H9 (cell line): ENCODE results near the gene DNAJB2. TPM values are rescaled to one million over a fixed set of nuclear protein-coding genes. Genes with fewer than 3 reads are reported as not detected.

Experiments used
- DNase-seq: peaks from one replicate; pipeline ENCODE4 v3.0.0-alpha.2; 2017
- H2AFZ ChIP-seq: one replicate; pipeline ENCODE4 v1.6.1; 2013; ENCODE audit warnings: mild to moderate bottlenecking, low read length, control low read depth, moderate library complexity
- H2AK5ac ChIP-seq: 2 replicates; pipeline ENCODE4 v1.6.1; 2013; ENCODE audit warnings: low read length, control low read depth, mixed read lengths; ENCODE audit not compliant: insufficient read length
- H2BK120ac ChIP-seq: one replicate; pipeline ENCODE4 v1.6.1; 2013; ENCODE audit warnings: low read depth, mild to moderate bottlenecking, low read length, control low read depth, inconsistent platforms; ENCODE audit not compliant: poor library complexity, severe bottlenecking
- H2BK12ac ChIP-seq: 2 replicates; pipeline ENCODE4 v1.6.1; 2013; ENCODE audit warnings: low read length, control low read depth, mixed read lengths, low read depth; ENCODE audit not compliant: insufficient read length
- H2BK15ac ChIP-seq: 2 replicates; pipeline ENCODE4 v1.6.1; 2013; ENCODE audit warnings: low read depth, low read length, control low read depth
- H2BK20ac ChIP-seq: one replicate; pipeline ENCODE4 v1.6.1; 2013; ENCODE audit warnings: low read depth, mild to moderate bottlenecking, low read length, control low read depth, inconsistent platforms; ENCODE audit not compliant: poor library complexity, severe bottlenecking
- H2BK5ac ChIP-seq: 2 replicates; pipeline ENCODE4 v1.6.1; 2013; ENCODE audit warnings: low read length, control low read depth, mixed read lengths; ENCODE audit not compliant: insufficient read length
- H3K14ac ChIP-seq: 2 replicates; pipeline ENCODE4 v1.6.1; 2013; ENCODE audit warnings: low read length, control low read depth; ENCODE audit not compliant: insufficient read depth
- H3K18ac ChIP-seq: 2 replicates; pipeline ENCODE4 v1.6.1; 2013; ENCODE audit warnings: low read depth, mild to moderate bottlenecking, mixed read lengths, low read length, control low read depth; ENCODE audit not compliant: insufficient read length
- H3K23ac ChIP-seq: 2 replicates; pipeline ENCODE4 v1.6.1; 2013; ENCODE audit warnings: low read length, control low read depth, mixed read lengths, low read depth; ENCODE audit not compliant: insufficient read length
- H3K23me2 ChIP-seq: 2 replicates; pipeline ENCODE4 v1.6.1; 2013; ENCODE audit warnings: low read depth, mild to moderate bottlenecking, mixed read lengths, low read length, control low read depth; ENCODE audit not compliant: insufficient read length, poor library complexity, severe bottlenecking
- H3K27ac ChIP-seq: 2 replicates; pipeline ENCODE4 v1.5.1; 2013; ENCODE audit warnings: low read length, control low read depth, mixed read lengths, low read depth; ENCODE audit not compliant: insufficient read length
- H3K27me3 ChIP-seq: 2 replicates; pipeline ENCODE4 v1.6.1; 2013; ENCODE audit warnings: low read length, control low read depth, inconsistent platforms; ENCODE audit not compliant: insufficient read depth
- H3K4ac ChIP-seq: 2 replicates; pipeline ENCODE4 v1.6.1; 2013; ENCODE audit warnings: low read depth, mild to moderate bottlenecking, control low read depth, inconsistent platforms, low read length, moderate library complexity
- H3K4me1 ChIP-seq: 2 replicates; pipeline ENCODE4 v1.6.1; 2013; ENCODE audit warnings: low read length, control low read depth, inconsistent platforms; ENCODE audit not compliant: insufficient read depth
- H3K4me2 ChIP-seq: 2 replicates; pipeline ENCODE4 v1.6.1; 2013; ENCODE audit warnings: low read length, control low read depth, mixed read lengths; ENCODE audit not compliant: insufficient read length, insufficient read depth
- H3K56ac ChIP-seq: 2 replicates; pipeline ENCODE4 v1.6.1; 2013; ENCODE audit warnings: low read depth, mild to moderate bottlenecking, mixed read lengths, low read length, control low read depth; ENCODE audit not compliant: insufficient read length
- H3K79me1 ChIP-seq: 2 replicates; pipeline ENCODE4 v1.6.1; 2013; ENCODE audit warnings: low read depth, mild to moderate bottlenecking, moderate library complexity, low read length, control low read depth, inconsistent platforms; ENCODE audit not compliant: insufficient read depth, poor library complexity, severe bottlenecking
- H3K79me2 ChIP-seq: 2 replicates; pipeline ENCODE4 v1.6.1; 2013; ENCODE audit warnings: low read length, control low read depth, inconsistent platforms; ENCODE audit not compliant: insufficient read depth
- H3K9ac ChIP-seq: 2 replicates; pipeline ENCODE4 v1.6.1; 2013; ENCODE audit warnings: low read length, control low read depth, mixed read lengths; ENCODE audit not compliant: insufficient read length; ENCODE audit errors: extremely low read depth
- H3K9me3 ChIP-seq: one replicate; pipeline ENCODE4 v1.6.1; 2013; ENCODE audit warnings: low read depth, low read length, inconsistent platforms; ENCODE audit not compliant: control insufficient read depth
- H3T11ph ChIP-seq: one replicate; pipeline ENCODE4 v1.6.1; 2013; ENCODE audit warnings: mild to moderate bottlenecking, low read length, control low read depth, inconsistent platforms
- H4K20me1 ChIP-seq: one replicate; pipeline ENCODE4 v1.6.1; 2013; ENCODE audit not compliant: control insufficient read depth, insufficient read length, insufficient read depth
- H4K5ac ChIP-seq: 2 replicates; pipeline ENCODE4 v1.6.1; 2013; ENCODE audit warnings: low read depth, mild to moderate bottlenecking, mixed read lengths, low read length, control low read depth; ENCODE audit not compliant: insufficient read length
- H4K8ac ChIP-seq: replicated peaks from 2 replicates; pipeline ENCODE4 v1.6.1; 2013; ENCODE audit warnings: low read length, control low read depth, mixed read lengths, low read depth; ENCODE audit not compliant: insufficient read length
- H4K91ac ChIP-seq: 2 replicates; pipeline ENCODE4 v1.6.1; 2013; ENCODE audit warnings: low read depth, mild to moderate bottlenecking, moderate library complexity, mixed read lengths, low read length, control low read depth; ENCODE audit not compliant: insufficient read length
- H3K27ac Mint-ChIP-seq, 3 experiments: 2 replicates in 2 of 3; 3 replicates in 1 of 3; pipeline ENCODE4 v1.8.0; 2020 to 2021; ENCODE audit warnings: mixed read lengths in 3 of 3, mild to moderate bottlenecking in 1 of 3, moderate library complexity in 1 of 3
- H3K27me3 Mint-ChIP-seq: 2 replicates; pipeline ENCODE4 v1.8.0; 2021; ENCODE audit warnings: low read depth, mild to moderate bottlenecking, moderate library complexity, mixed read lengths
- H3K36me3 Mint-ChIP-seq, 3 experiments: 2 replicates in 2 of 3; 3 replicates in 1 of 3; pipeline ENCODE4 v1.8.0; 2020 to 2021; ENCODE audit warnings: low read depth in 3 of 3, mixed read lengths in 3 of 3; ENCODE audit not compliant: insufficient read depth in 1 of 3
- H3K4me1 Mint-ChIP-seq, 2 experiments: 2 replicates each; pipeline ENCODE4 v1.8.0; 2020; ENCODE audit warnings: mixed read lengths in 2 of 2
- H3K4me3 Mint-ChIP-seq, 2 experiments: 2 replicates in 1 of 2; 3 replicates in 1 of 2; pipeline ENCODE4 v1.8.0; 2020 to 2021; ENCODE audit warnings: mild to moderate bottlenecking in 2 of 2, mixed read lengths in 2 of 2, moderate library complexity in 1 of 2
- H3K9me3 Mint-ChIP-seq, 2 experiments: 2 replicates in 1 of 2; 3 replicates in 1 of 2; pipeline ENCODE4 v1.8.0; 2020; ENCODE audit warnings: mild to moderate bottlenecking in 2 of 2, mixed read lengths in 2 of 2, moderate library complexity in 1 of 2
- WGBS: extraction: QIAGEN DNeasy Blood & Tissue Kit; methylation state at CpG from one replicate; pipeline ENCODE4 v1.1.7; 2013; ENCODE audit warnings: missing lambda C conversion rate, low lambda C conversion rate, mixed read lengths; ENCODE audit not compliant: insufficient read length; ENCODE audit errors: extremely low coverage; 5-methylcytosine and 5-hydroxymethylcytosine counted together
- total RNA-seq: library from RNA; stranded (reverse); gene quantifications from 2 replicates; pipeline ENCODE4 v1.2.1, GENCODE V29; 2021
- TF ChIP-seq, protein P1 (sequence below): fragments of 200-600 bp; sonication (generic); conservative IDR thresholded peaks from 3 replicates; pipeline ENCODE4 v1.8.0; 2021; ENCODE audit warnings: antibody characterized with exemption, mild to moderate bottlenecking

DNAJB2 gene
- total RNA-seq, 1 experiment from 2014 or later: 34.1 TPM

GRCh38 chr2:219325136-219325535 is 46.0 kb downstream of the DNAJB2 start:
- Histone ChIP-seq H3K27ac (no peak overlapping the region), H4K5ac (no peak overlapping the region), H2AK5ac (no peak overlapping the region), H3K4ac (no peak overlapping the region), H2AFZ (no peak overlapping the region), H3K23ac (no peak overlapping the region), H2BK12ac (no peak overlapping the region), H3K9me3 (no peaks in the 10 kb centered on the region), H3K79me2 (peaks cover 1% of the 10 kb centered on the region; the same call in 1 of the 2 replicates), H3K9ac (no peak overlapping the region), H3K23me2 (no peaks in the 10 kb centered on the region), H4K20me1 (no peaks in the 10 kb centered on the region), H2BK15ac (no peak overlapping the region), H2BK120ac (no peak overlapping the region), H3K4me2 (no peak overlapping the region), H3T11ph (no peak overlapping the region), H2BK5ac (no peak overlapping the region), H3K79me1 (no peaks in the 10 kb centered on the region), H3K18ac (no peak overlapping the region), H4K91ac (no peak overlapping the region), H3K4me1 (no peaks in the 10 kb centered on the region), H3K56ac (no peak overlapping the region), H2BK20ac (no peak overlapping the region), H4K8ac (no peak overlapping the region), H3K14ac (no peak overlapping the region), H3K27me3 (peaks cover 4% of the 10 kb centered on the region; the same call in 1 of the 2 replicates)
- DNase-seq: no peak
- H3K36me3 Mint-ChIP-seq: no peaks in the 10 kb centered on the region
- H3K4me3 Mint-ChIP-seq: no peak overlapping the region
- no CpG with 5 or more reads among the region's 4 CpGs for WGBS
- H3K9me3 Mint-ChIP-seq: no peaks in the 10 kb centered on the region; a peak in 1 of 5 replicates
- no peaks in the 10 kb centered on the region for H3K4me1 Mint-ChIP-seq
- peaks cover 82% of the 10 kb centered on the region for H3K27me3 Mint-ChIP-seq
- TF ChIP-seq, protein P1, sequence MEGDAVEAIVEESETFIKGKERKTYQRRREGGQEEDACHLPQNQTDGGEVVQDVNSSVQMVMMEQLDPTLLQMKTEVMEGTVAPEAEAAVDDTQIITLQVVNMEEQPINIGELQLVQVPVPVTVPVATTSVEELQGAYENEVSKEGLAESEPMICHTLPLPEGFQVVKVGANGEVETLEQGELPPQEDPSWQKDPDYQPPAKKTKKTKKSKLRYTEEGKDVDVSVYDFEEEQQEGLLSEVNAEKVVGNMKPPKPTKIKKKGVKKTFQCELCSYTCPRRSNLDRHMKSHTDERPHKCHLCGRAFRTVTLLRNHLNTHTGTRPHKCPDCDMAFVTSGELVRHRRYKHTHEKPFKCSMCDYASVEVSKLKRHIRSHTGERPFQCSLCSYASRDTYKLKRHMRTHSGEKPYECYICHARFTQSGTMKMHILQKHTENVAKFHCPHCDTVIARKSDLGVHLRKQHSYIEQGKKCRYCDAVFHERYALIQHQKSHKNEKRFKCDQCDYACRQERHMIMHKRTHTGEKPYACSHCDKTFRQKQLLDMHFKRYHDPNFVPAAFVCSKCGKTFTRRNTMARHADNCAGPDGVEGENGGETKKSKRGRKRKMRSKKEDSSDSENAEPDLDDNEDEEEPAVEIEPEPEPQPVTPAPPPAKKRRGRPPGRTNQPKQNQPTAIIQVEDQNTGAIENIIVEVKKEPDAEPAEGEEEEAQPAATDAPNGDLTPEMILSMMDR: no peak
- no peak overlapping the region for H3K27ac Mint-ChIP-seq
